HepG2 (cell line): ENCODE results near the gene DCAF8. TPM values are rescaled to one million over a fixed set of nuclear protein-coding genes. Genes with fewer than 3 reads are reported as not detected.
A peak's percentile ranks its signal among the peaks of the same experiment; 100 is the strongest.

Experiments
- ATAC-seq: fragments of 200-7000 bp; cut with Tn5 transposase; 3 replicates; pipeline ENCODE4 v1.9.1; 2020; ENCODE audit warnings: mild to moderate bottlenecking, moderate library complexity
- BruUV-seq: library from RNA; stranded (reverse); fragments of 400-500 nt; replicated peaks from 2 replicates; lab custom pipeline; 2021; lab: Mats Ljungman, UMichigan
- CTCF ChIA-PET: fragments of 300-600 bp; formaldehyde crosslinking; extraction: SDS; loops from one replicate; lab custom pipeline; 2021; ENCODE audit warnings: low total read pairs, inconsistent platforms, low intra/inter-chr PET ratio; lab: Yijun Ruan, JAX
- POLR2A ChIA-PET: fragments of 350-600 bp; sonication (Branson Sonifier 250); formaldehyde crosslinking; loops from one replicate; lab custom pipeline; 2020; ENCODE audit warnings: antibody characterized with exemption, inconsistent platforms; lab: Yijun Ruan, JAX
- DNase-seq: peaks from one replicate; pipeline ENCODE4 v3.0.0-alpha.2; 2015; ENCODE audit warnings: low spot score
- FAIRE-seq: peaks from 3 replicates; lab custom pipeline; 2011; peaks lifted over from hg19 to GRCh38; lab: Jason Lieb, UNC
- H2AFZ ChIP-seq: one replicate; pipeline ENCODE4 v1.6.1; 2011; ENCODE audit warnings: low read length, inconsistent platforms
- H3K27ac ChIP-seq: fragments of 300-600 bp; 3 replicates; pipeline ENCODE4 v1.8.0; 2011; ENCODE audit warnings: mixed run types, mild to moderate bottlenecking, mixed read lengths, low read length, inconsistent platforms; ENCODE audit not compliant: insufficient read depth; ENCODE audit errors: extremely low read length
- H3K27me3 ChIP-seq, 2 experiments: fragments of 200-600 bp in 1 of 2; 2 replicates in 1 of 2; 3 replicates in 1 of 2; pipeline versions ENCODE4 v1.6.0 to v1.8.0; 2011; ENCODE audit warnings: low read length in 2 of 2, mild to moderate bottlenecking in 2 of 2, moderate library complexity in 2 of 2, inconsistent platforms in 1 of 2; ENCODE audit not compliant: insufficient read depth in 2 of 2, control insufficient read depth in 1 of 2
- H3K36me3 ChIP-seq, 2 experiments: fragments of 200-600 bp in 1 of 2; replicated peaks in 1 of 2; 2 replicates in 1 of 2; 3 replicates in 1 of 2; pipeline versions ENCODE4 v1.5.1 to v1.8.0; 2011; ENCODE audit warnings: low read length in 2 of 2, inconsistent platforms in 1 of 2; ENCODE audit not compliant: insufficient read depth in 2 of 2, control insufficient read depth in 1 of 2
- H3K4me1 ChIP-seq: 2 replicates; pipeline ENCODE4 v1.5.1; 2012; ENCODE audit warnings: low read length, inconsistent platforms; ENCODE audit not compliant: insufficient read depth
- H3K4me2 ChIP-seq: 2 replicates; pipeline ENCODE4 v1.6.0; 2011; ENCODE audit warnings: low read depth, low read length, inconsistent platforms
- H3K4me3 ChIP-seq, 3 experiments: fragments of 200-600 bp in 1 of 3; sonication (generic), shearing (Covaris generic) in 1 of 3; replicated peaks in 1 of 3; 2 replicates each; pipeline ENCODE4 v1.5.1; 2011 to 2016; ENCODE audit warnings: low read length in 3 of 3, inconsistent platforms in 2 of 3, low read depth in 2 of 3, mild to moderate bottlenecking in 2 of 3, control low read depth in 1 of 3, mixed read lengths in 1 of 3; ENCODE audit not compliant: insufficient read depth in 1 of 3
- H3K79me2 ChIP-seq: one replicate; pipeline ENCODE4 v1.6.1; 2011; ENCODE audit warnings: low read length, inconsistent platforms; ENCODE audit not compliant: insufficient read depth
- H3K9ac ChIP-seq: 2 replicates; pipeline ENCODE4 v1.6.0; 2011; ENCODE audit warnings: mild to moderate bottlenecking, low read depth, low read length, inconsistent platforms; ENCODE audit not compliant: insufficient read depth
- H3K9me3 ChIP-seq: 2 replicates; pipeline ENCODE4 v1.5.1; 2012; ENCODE audit warnings: mild to moderate bottlenecking, low read length
- H4K20me1 ChIP-seq: 2 replicates; pipeline ENCODE4 v1.6.0; 2011; ENCODE audit warnings: inconsistent platforms, mild to moderate bottlenecking, low read length, moderate library complexity; ENCODE audit not compliant: insufficient read depth
- ASH2L ChIP-seq: fragments of 300-600, 200-600 bp; sonication (generic); IDR thresholded peaks from 2 replicates; pipeline ENCODE4 v1.7.0; 2017; ENCODE audit warnings: low read depth, mild to moderate bottlenecking, moderate library complexity, mixed read lengths, low read length; ENCODE audit not compliant: insufficient read length
- BRD4 ChIP-seq: sonication (generic); formaldehyde crosslinking; IDR thresholded peaks from 2 replicates; pipeline ENCODE4 v1.4.0; 2020; ENCODE audit warnings: missing genetic modification reagents
- FOXA1 ChIP-seq, 2 experiments: fragments of 450-650 bp in 1 of 2; sonication (generic) in 1 of 2; formaldehyde crosslinking in 1 of 2; IDR thresholded peaks; 2 replicates each; pipeline versions ENCODE4 v1.4.0 to v1.6.1; 2016 to 2020; ENCODE audit warnings: missing genetic modification reagents in 1 of 2
- HNRNPH1 ChIP-seq: fragments of 200-400 bp; formaldehyde crosslinking; optimal IDR thresholded peaks from 2 replicates; pipeline ENCODE3; 2017; ENCODE audit warnings: mild to moderate bottlenecking, low read depth, low read length
- HNRNPK ChIP-seq: fragments of 200-400 bp; formaldehyde crosslinking; IDR thresholded peaks from 2 replicates; pipeline ENCODE4 v1.6.1; 2018; ENCODE audit warnings: low read length, low read depth, moderate library complexity, mild to moderate bottlenecking; ENCODE audit not compliant: poor library complexity, severe bottlenecking
- KLF12 ChIP-seq: sonication (generic); formaldehyde crosslinking; IDR thresholded peaks from 2 replicates; pipeline ENCODE4 v1.4.0; 2020; ENCODE audit warnings: missing genetic modification reagents, borderline replicate concordance
- RARG ChIP-seq: sonication (generic); formaldehyde crosslinking; IDR thresholded peaks from 2 replicates; pipeline ENCODE4 v1.4.0; 2020; ENCODE audit warnings: low read depth, mild to moderate bottlenecking, missing genetic modification reagents
- SP4 ChIP-seq: sonication (generic); formaldehyde crosslinking; IDR thresholded peaks from 2 replicates; pipeline ENCODE4 v1.8.1; 2023; ENCODE audit warnings: mild to moderate bottlenecking, missing genetic modification reagents
- TP53 ChIP-seq: sonication (generic); formaldehyde crosslinking; conservative IDR thresholded peaks from 2 replicates; pipeline ENCODE4 v1.4.0; 2020; ENCODE audit warnings: missing genetic modification reagents
- ZBTB20 ChIP-seq: sonication (generic); formaldehyde crosslinking; IDR thresholded peaks from 2 replicates; pipeline ENCODE4 v1.8.1; 2023; ENCODE audit warnings: missing genetic modification reagents, low read depth, mild to moderate bottlenecking, borderline replicate concordance
- ZNF12 ChIP-seq: sonication (generic); formaldehyde crosslinking; IDR thresholded peaks from 2 replicates; pipeline ENCODE4 v1.5.0; 2020; ENCODE audit warnings: missing genetic modification reagents
- ZNF460 ChIP-seq: sonication (generic); formaldehyde crosslinking; IDR thresholded peaks from 2 replicates; pipeline ENCODE4 v1.5.1; 2020; ENCODE audit warnings: missing genetic modification reagents, mild to moderate bottlenecking, borderline replicate concordance
- WGBS: methylation state at CpG from one replicate; pipeline ENCODE4 v1.1.6; 2017; ENCODE audit warnings: low lambda C conversion rate; 5-methylcytosine and 5-hydroxymethylcytosine counted together
- in situ Hi-C: cut with HindIII; loops from 2 replicates; pipeline ENCODE4 v1.10.0; 2017; ENCODE audit warnings: low pct_unique_long_range_greater_than_20kb; ENCODE audit not compliant: extremely low pct_ligation_motif_present
- intact Hi-C: fragments of 100-400 bp; cut with micrococcal nuclease; formaldehyde crosslinking; loops from one replicate; pipeline ENCODE4 v1.10.0; 2022; ENCODE audit not compliant: unreplicated experiment
- polyA plus RNA-seq, 8 experiments: library from polyadenylated mRNA; depleted of rRNA in 3 of 8; stranded (reverse) in 7 of 8; unstranded in 1 of 8; fragments of >200 nt; fragmentation: Illumina TruSeq in 4 of 8; extraction: Trizol in 4 of 8; gene quantifications; 2 replicates each; pipeline versions ENCODE4 v1.2.1 to v1.2.3, GENCODE V29; 2011 to 2016; ENCODE audit warnings: low read depth in 4 of 8, missing spikeins in 1 of 8, mixed read lengths in 1 of 8; ENCODE audit not compliant: insufficient read depth in 1 of 8
- total RNA-seq, 5 experiments: library from RNA; depleted of rRNA; stranded (reverse); fragments of >200 nt; fragmentation: Illumina TruSeq; extraction: Trizol; gene quantifications; 2 replicates each; pipeline ENCODE4 v1.2.3, GENCODE V29; 2016; ENCODE audit warnings: low read depth in 1 of 5
- TF ChIP-seq, protein P1 (sequence below): sonication (generic); formaldehyde crosslinking; IDR thresholded peaks from 2 replicates; pipeline ENCODE4 v1.5.0; 2020; ENCODE audit warnings: mild to moderate bottlenecking, missing genetic modification reagents, moderate library complexity
- TF ChIP-seq, protein P2 (sequence below): IDR thresholded peaks from 2 replicates; pipeline ENCODE4 v1.6.1; 2018; ENCODE audit warnings: missing genetic modification reagents
- TF ChIP-seq, protein P3 (sequence below): sonication (generic); formaldehyde crosslinking; IDR thresholded peaks from 2 replicates; pipeline ENCODE4 v1.5.0; 2020; ENCODE audit warnings: missing genetic modification reagents

Gene DCAF8
- total and polyA plus RNA-seq, 2 of the 13 experiments (the other 11 are each of a cell fraction or from before 2014, with no cell fraction given) = 73.4 to 79.8 TPM

DNA sequence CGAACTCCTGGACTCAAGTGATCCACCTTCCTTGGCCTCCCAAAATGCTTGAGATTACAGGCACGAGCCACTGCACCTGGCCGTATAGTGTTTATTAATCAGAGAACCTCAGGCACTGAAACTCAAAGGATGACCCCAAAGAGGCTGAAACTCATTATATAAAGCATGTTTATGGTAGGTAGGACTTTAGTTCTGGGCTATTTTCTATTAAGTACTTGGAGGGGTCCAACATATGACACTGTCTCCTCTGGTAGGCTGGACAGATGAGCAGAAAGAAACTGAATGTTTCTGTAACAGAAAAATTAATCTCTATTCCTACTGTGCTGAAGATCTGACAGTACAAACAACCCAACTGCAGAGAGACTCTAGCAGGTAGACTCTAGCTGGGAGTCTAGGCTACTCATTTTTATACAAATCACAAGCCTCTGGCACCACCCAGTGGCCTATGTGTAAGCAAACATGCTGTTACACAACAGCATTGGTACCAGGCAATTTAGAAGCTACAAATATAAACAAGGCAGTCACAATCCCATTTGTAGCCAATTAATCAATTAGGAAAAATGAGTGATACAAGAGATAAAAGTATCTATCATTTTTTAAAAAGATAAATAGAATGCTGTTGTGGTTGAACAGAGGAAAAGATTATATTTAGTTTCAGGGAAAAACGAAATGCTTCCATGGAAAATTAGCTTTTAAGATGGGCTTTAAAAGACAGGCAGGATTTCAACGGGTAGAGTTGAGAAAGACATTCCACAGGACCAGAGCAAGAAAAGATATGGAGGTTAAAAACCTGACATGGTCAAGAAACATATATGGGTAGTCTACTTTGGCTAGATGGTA, 10.4 kb downstream of the DCAF8 start:
- peak; percentile 81 for DNase-seq
- TF ChIP-seq, protein P1, sequence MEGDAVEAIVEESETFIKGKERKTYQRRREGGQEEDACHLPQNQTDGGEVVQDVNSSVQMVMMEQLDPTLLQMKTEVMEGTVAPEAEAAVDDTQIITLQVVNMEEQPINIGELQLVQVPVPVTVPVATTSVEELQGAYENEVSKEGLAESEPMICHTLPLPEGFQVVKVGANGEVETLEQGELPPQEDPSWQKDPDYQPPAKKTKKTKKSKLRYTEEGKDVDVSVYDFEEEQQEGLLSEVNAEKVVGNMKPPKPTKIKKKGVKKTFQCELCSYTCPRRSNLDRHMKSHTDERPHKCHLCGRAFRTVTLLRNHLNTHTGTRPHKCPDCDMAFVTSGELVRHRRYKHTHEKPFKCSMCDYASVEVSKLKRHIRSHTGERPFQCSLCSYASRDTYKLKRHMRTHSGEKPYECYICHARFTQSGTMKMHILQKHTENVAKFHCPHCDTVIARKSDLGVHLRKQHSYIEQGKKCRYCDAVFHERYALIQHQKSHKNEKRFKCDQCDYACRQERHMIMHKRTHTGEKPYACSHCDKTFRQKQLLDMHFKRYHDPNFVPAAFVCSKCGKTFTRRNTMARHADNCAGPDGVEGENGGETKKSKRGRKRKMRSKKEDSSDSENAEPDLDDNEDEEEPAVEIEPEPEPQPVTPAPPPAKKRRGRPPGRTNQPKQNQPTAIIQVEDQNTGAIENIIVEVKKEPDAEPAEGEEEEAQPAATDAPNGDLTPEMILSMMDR (CRISPR knock-in tag) = peak; percentile 83
- TF ChIP-seq TP53 (CRISPR knock-in tag) = no peak
- TF ChIP-seq BRD4 (CRISPR knock-in tag) = no peak
- no peak for TF ChIP-seq ASH2L
- TF ChIP-seq, protein P2, sequence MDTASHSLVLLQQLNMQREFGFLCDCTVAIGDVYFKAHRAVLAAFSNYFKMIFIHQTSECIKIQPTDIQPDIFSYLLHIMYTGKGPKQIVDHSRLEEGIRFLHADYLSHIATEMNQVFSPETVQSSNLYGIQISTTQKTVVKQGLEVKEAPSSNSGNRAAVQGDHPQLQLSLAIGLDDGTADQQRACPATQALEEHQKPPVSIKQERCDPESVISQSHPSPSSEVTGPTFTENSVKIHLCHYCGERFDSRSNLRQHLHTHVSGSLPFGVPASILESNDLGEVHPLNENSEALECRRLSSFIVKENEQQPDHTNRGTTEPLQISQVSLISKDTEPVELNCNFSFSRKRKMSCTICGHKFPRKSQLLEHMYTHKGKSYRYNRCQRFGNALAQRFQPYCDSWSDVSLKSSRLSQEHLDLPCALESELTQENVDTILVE (CRISPR knock-in tag) = 0 out of 2 replicates have a peak, but pooled peaks have one; percentile 30
- TF ChIP-seq HNRNPH1 = no peak
- no peak for TF ChIP-seq ZNF460
- no peak for TF ChIP-seq RARG (CRISPR knock-in tag)
- TF ChIP-seq, protein P3, sequence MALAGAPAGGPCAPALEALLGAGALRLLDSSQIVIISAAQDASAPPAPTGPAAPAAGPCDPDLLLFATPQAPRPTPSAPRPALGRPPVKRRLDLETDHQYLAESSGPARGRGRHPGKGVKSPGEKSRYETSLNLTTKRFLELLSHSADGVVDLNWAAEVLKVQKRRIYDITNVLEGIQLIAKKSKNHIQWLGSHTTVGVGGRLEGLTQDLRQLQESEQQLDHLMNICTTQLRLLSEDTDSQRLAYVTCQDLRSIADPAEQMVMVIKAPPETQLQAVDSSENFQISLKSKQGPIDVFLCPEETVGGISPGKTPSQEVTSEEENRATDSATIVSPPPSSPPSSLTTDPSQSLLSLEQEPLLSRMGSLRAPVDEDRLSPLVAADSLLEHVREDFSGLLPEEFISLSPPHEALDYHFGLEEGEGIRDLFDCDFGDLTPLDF = no peak
- TF ChIP-seq FOXA1 (IDR thresholded peaks at IDR 0.05) = no peak
- TF ChIP-seq FOXA1 (CRISPR knock-in tag; IDR thresholded peaks at IDR 0.05) = peak; percentile 83
- no peak for TF ChIP-seq KLF12 (CRISPR knock-in tag)
- TF ChIP-seq HNRNPK = no peak
- TF ChIP-seq ZBTB20 = no peak
- no peak for TF ChIP-seq ZNF12 (CRISPR knock-in tag)
- no peak for TF ChIP-seq SP4 (CRISPR knock-in tag)

More for the DNA sequence above, 10.4 kb downstream of the DCAF8 start:
- 79% methylated on average over 5 of the region's 5 CpGs for WGBS
- H2AFZ ChIP-seq = no peak overlapping the region
- H3K9ac ChIP-seq = no peak overlapping the region
- H3K36me3 ChIP-seq = no peaks in the 10 kb centered on the region; a peak in 2 of 5 replicates
- H3K79me2 ChIP-seq = peaks cover 28% of the 10 kb centered on the region
- no peaks in the 10 kb centered on the region for H3K9me3 ChIP-seq
- FAIRE-seq (peak; percentile 43), ATAC-seq (peak; percentile 98)
- BruUV-seq = no TSS peak
- POLR2A ChIA-PET = interaction anchor here (0.9 to 3.4 kb wide), 5 partner anchors 9 to 153 kb away, joined by 3 to 42 read pairs (median 5); partner anchors contain the start of genes DCAF8 and IGSF8
- no peak overlapping the region for H3K4me3 ChIP-seq
- in situ Hi-C loops (loop anchor here (5.0 kb wide), 1 partner anchor 60 kb away; the partner anchor contains the start of gene CASQ1), intact Hi-C loops (loop anchor here (1.0 to 5.0 kb wide), 5 partner anchors 35 to 151 kb away; no protein-coding TSS in a partner anchor)
- CTCF ChIA-PET = interaction anchor here (1.5 to 1.8 kb wide), 2 partner anchors 59 to 151 kb away, joined by 12 to 13 read pairs; no protein-coding TSS in a partner anchor
- H3K4me1 ChIP-seq = peaks cover 23% of the 10 kb centered on the region
- no peak overlapping the region for H3K4me2 ChIP-seq
- H4K20me1 ChIP-seq = peaks cover 14% of the 10 kb centered on the region; the same call in 1 of the 2 replicates
- H3K27me3 ChIP-seq = no peaks in the 10 kb centered on the region
- H3K27ac ChIP-seq = peak overlapping the region; percentile 22
